Endothelial cell of umbilical vein (primary cell): ENCODE data around the gene TOX2.

Experiments
- MAX ChIP-seq: IDR thresholded peaks from 2 replicates; pipeline ENCODE4 v1.6.1; 2011; ENCODE audit not compliant: insufficient read depth, insufficient read length
- POLR2AphosphoS5 ChIP-seq: IDR thresholded peaks from 2 replicates; pipeline ENCODE4 v1.6.1; 2012; ENCODE audit warnings: low read depth, mild to moderate bottlenecking, control low read depth, low read length, moderate library complexity; ENCODE audit not compliant: insufficient read depth

- TF ChIP-seq POLR2AphosphoS5 (no peak), MAX (no peak)
These were observed 79.9 kb downstream of the TOX2 start for GRCh38 chr20:43994486-43995100.
